Measurements from ENCODE around the gene CSNK1A1.

The CSNK1A1 gene

GRCh38 chr5:149578896-149579295 is 27.7 kb upstream of the CSNK1A1 start:
- Histone ChIP-seq H3K27me3 (no peaks in the 10 kb centered on the region), H3K36me3 (no peaks in the 10 kb centered on the region), H3K4me3 (ENCODE audit: low read depth, low read length) (no peak overlapping the region), H3K4me1 (no peaks in the 10 kb centered on the region; the same call in none of the 2 replicates), H3K9me3 (no peaks in the 10 kb centered on the region)
- no peak for DNase-seq
- TF ChIP-seq, protein P1, sequence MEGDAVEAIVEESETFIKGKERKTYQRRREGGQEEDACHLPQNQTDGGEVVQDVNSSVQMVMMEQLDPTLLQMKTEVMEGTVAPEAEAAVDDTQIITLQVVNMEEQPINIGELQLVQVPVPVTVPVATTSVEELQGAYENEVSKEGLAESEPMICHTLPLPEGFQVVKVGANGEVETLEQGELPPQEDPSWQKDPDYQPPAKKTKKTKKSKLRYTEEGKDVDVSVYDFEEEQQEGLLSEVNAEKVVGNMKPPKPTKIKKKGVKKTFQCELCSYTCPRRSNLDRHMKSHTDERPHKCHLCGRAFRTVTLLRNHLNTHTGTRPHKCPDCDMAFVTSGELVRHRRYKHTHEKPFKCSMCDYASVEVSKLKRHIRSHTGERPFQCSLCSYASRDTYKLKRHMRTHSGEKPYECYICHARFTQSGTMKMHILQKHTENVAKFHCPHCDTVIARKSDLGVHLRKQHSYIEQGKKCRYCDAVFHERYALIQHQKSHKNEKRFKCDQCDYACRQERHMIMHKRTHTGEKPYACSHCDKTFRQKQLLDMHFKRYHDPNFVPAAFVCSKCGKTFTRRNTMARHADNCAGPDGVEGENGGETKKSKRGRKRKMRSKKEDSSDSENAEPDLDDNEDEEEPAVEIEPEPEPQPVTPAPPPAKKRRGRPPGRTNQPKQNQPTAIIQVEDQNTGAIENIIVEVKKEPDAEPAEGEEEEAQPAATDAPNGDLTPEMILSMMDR (IDR thresholded peaks at IDR 0.05; ENCODE audit: low read depth, low read length), result no peak

- no peaks in the 10 kb centered on the region for H3K27me3 ChIP-seq
- TF ChIP-seq, protein P1 (IDR thresholded peaks at IDR 0.05; ENCODE audit: low read depth, low read length), result no peak
- no peak overlapping the region for H3K4me3 ChIP-seq (ENCODE audit: low read depth, low read length)
- no peaks in the 10 kb centered on the region for H3K9me3 ChIP-seq
- no peak for DNase-seq
- no peaks in the 10 kb centered on the region; the same call in 1 of the 2 replicates for H3K4me1 ChIP-seq
- H3K36me3 ChIP-seq, result no peaks in the 10 kb centered on the region
Measured at GRCh38 chr5:149576021-149576420, 24.8 kb upstream of the CSNK1A1 start.

GRCh38 chr5:149575131-149575530 is 23.9 kb upstream of the CSNK1A1 start:
- no peaks in the 10 kb centered on the region for H3K27me3 ChIP-seq
- TF ChIP-seq, protein P1 (IDR thresholded peaks at IDR 0.05; ENCODE audit: low read depth, low read length), result no peak
- no peaks in the 10 kb centered on the region for H3K9me3 ChIP-seq
- H3K36me3 ChIP-seq, result no peaks in the 10 kb centered on the region
- no peak for DNase-seq
- H3K4me3 ChIP-seq (ENCODE audit: low read depth, low read length), result no peak overlapping the region
- no peaks in the 10 kb centered on the region for H3K4me1 ChIP-seq

DNA sequence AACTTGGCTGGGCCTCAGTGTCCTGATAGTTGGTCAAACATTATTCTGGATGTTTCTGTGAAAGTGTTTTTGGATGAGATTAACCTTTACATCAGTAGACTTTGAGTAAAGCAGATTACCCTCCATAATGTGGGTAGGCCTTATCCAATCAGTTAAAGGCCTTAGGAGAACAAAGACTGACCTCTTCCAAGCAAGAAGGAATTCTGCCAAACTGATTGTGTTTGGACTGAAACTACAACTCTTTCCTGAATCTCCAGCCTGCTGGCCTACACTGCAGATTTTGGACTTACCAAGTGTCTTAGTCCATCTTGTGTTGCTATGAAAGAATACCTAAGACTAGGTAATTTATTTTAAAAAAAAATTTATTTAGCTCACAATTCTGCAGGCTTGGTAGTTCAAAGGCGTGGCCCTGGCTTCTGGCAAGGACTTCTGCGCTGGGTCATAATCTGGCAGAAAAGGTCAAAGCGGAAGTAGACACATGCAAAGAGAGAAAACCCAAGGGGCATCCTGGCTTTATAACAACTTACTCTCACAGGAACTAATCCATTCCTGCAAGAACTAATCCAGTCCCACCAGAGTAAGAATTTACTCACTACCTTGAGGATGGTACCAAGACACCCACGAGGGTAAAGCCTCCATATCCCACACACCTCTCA is 21.5 kb upstream of the CSNK1A1 start:
- TF ChIP-seq, protein P1 (IDR thresholded peaks at IDR 0.05; ENCODE audit: low read depth, low read length), result no peak
- Histone ChIP-seq H3K4me1 (no peaks in the 10 kb centered on the region), H3K4me3 (ENCODE audit: low read depth, low read length) (no peak overlapping the region), H3K27me3 (no peaks in the 10 kb centered on the region), H3K36me3 (no peaks in the 10 kb centered on the region), H3K9me3 (no peaks in the 10 kb centered on the region)
- no peak for DNase-seq

DNA sequence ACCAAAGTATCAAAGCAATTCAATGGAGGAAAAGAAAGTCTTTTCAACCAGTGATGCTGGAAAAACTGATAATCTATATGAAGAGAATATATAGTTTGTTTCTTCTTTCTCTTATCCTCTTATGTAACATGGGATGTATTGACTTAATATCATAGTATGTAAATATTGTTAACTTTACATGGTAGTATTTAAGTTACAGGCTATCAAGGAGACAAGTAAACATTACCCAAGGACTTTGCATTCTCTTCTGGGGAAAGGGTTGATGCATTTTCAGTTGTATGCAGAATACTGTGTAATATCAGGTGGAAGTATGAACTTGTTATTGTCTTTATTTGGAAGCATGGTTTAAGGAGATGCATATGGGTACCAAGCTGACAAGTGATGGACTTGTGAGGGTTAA is 20.9 kb upstream of the CSNK1A1 start:
- Histone ChIP-seq H3K4me1 (no peaks in the 10 kb centered on the region), H3K9me3 (no peaks in the 10 kb centered on the region), H3K27me3 (no peaks in the 10 kb centered on the region), H3K4me3 (ENCODE audit: low read depth, low read length) (no peak overlapping the region), H3K36me3 (no peaks in the 10 kb centered on the region)
- TF ChIP-seq, protein P1 (IDR thresholded peaks at IDR 0.05; ENCODE audit: low read depth, low read length), result no peak
- no peak for DNase-seq

DNA sequence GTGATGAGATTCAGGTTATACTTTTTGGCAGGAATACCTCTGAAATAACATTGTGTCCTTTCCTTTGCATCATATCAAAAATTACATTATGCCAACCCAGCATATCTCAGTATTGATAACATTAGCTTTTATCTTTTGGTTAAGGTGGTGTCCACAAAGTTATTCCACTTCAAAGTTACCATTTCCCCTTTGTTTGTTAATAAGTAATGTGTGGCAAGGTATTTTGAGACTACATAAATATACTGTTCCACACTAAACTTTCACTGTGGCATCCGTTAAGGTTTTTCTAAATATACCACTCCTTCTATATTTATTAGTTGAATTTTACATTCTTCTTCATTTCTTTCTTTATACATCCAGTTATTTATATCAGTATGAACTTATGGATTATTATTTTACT is 16.0 kb upstream of the CSNK1A1 start:
- DNase-seq, result no peak
- TF ChIP-seq, protein P1 (IDR thresholded peaks at IDR 0.05; ENCODE audit: low read depth, low read length), result no peak
- Histone ChIP-seq H3K4me3 (ENCODE audit: low read depth, low read length) (no peak overlapping the region), H3K36me3 (no peaks in the 10 kb centered on the region), H3K27me3 (no peaks in the 10 kb centered on the region), H3K4me1 (no peaks in the 10 kb centered on the region), H3K9me3 (no peaks in the 10 kb centered on the region)
